Right lobe of liver (tissue), 4 donors: ENCODE data around the gene RBM4.

Experiments
- POLR2A ChIP-seq: fragments of 450-650 bp; IDR thresholded peaks from one replicate; pipeline ENCODE4 v1.6.1; 2017; ENCODE audit warnings: antibody characterized with exemption, mild to moderate bottlenecking
- TF ChIP-seq, protein P1 (sequence below), 4 donors: fragments of 200-600 bp in 3 of 4; fragments of 450-650 bp in 1 of 4; IDR thresholded peaks; one replicate each; pipeline versions ENCODE4 v1.5.1 to v1.8.0; 2016 to 2022; ENCODE audit warnings: antibody characterized with exemption in 4 of 4, mild to moderate bottlenecking in 2 of 4
- donor health status: DM: no; HTN: no; CAD: no.
- donor health status: DM: no; HTN: no; CAD: no.
- donor health status: DM: no; HTN: yes; CAD: no.

DNA sequence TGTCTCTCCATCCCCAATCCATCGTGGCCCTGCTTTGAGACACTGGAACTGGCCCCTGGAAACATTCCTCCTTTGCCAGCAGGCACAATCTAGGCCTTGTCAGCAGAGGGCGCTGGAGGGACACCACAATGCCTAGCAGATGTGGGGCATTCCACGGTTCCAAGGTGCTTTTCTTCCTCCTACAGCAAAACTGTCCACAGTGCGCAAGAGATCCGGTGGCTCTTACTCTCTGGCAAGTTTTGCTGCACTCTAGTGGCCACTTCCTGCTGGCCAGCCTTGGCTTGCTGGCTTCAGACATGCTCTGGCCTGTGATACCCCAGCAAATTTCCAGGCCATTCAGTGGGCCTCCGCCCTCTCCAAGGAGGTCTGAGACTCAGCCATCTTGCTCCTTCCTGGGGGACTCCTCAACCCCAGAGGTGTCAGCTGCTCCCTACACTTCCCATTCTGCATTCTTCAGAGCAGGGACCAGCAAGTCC lies 56.3 kb downstream of the RBM4 start:
- no peak for TF ChIP-seq POLR2A
- TF ChIP-seq, protein P1, sequence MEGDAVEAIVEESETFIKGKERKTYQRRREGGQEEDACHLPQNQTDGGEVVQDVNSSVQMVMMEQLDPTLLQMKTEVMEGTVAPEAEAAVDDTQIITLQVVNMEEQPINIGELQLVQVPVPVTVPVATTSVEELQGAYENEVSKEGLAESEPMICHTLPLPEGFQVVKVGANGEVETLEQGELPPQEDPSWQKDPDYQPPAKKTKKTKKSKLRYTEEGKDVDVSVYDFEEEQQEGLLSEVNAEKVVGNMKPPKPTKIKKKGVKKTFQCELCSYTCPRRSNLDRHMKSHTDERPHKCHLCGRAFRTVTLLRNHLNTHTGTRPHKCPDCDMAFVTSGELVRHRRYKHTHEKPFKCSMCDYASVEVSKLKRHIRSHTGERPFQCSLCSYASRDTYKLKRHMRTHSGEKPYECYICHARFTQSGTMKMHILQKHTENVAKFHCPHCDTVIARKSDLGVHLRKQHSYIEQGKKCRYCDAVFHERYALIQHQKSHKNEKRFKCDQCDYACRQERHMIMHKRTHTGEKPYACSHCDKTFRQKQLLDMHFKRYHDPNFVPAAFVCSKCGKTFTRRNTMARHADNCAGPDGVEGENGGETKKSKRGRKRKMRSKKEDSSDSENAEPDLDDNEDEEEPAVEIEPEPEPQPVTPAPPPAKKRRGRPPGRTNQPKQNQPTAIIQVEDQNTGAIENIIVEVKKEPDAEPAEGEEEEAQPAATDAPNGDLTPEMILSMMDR (IDR thresholded peaks at IDR 0.05): peak; percentile 95 to 98 (median 97)
